Endometrium (tissue), 2 donors: ENCODE data around the gene GPR55.

Source experiments
- FAIRE-seq: peaks from 2 replicates; lab custom pipeline; 2012; peaks lifted over from hg19 to GRCh38; lab: Jason Lieb, UNC
- donor health status: control.
- donor health status: control.

The GPR55 gene

DNA sequence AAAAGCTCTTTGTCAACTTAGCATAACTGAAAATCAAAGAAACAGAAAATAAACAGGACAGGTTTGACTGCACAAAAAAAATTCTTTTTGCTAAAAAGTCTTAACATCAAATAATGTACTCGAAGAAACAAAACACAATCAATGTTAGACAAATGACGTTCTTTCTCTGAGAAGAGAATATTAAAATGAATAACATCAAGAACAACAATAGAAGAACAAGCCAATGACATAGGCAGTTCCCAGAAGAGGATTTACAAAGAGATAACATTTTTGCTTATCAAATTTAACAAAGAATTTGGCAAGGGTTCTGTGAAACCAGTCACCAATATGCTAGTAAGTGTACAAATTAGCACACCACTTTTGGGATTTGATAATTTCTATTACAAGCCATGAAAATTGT is 5.8 kb downstream of the GPR55 start:
- FAIRE-seq = no peak

GRCh38 chr2:230916218-230916617 is 8.8 kb downstream of the GPR55 start:
- FAIRE-seq = no peak

DNA sequence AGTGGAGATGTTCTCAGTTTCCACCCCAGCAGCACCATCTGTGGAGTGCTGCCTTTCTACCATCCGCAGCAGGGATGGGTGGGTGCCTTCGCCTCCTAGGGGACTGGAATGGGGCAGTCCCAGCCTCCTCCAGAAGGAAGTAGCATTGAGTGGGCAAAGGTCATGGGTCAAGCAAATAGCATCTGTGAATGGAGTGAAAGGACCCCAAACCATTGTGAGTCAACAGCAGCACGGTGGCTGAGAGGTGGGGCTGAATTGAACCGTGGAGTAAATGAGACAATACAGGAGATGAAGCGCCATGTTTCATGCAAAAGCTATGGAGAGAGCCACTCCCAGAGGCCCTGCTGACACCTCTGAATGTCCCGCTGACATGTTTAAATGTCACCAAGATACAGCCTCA is 9.7 kb downstream of the GPR55 start:
- no peak for FAIRE-seq

GRCh38 chr2:230914886-230915285 is 10.2 kb downstream of the GPR55 start:
- FAIRE-seq = no peak

GRCh38 chr2:230913406-230914143 is 11.5 kb downstream of the GPR55 start:
- FAIRE-seq = no peak

GRCh38 chr2:230912724-230913123 is 12.3 kb downstream of the GPR55 start:
- FAIRE-seq = no peak

- FAIRE-seq = no peak
Measured at GRCh38 chr2:230912046-230912445, 13.0 kb downstream of the GPR55 start.

DNA sequence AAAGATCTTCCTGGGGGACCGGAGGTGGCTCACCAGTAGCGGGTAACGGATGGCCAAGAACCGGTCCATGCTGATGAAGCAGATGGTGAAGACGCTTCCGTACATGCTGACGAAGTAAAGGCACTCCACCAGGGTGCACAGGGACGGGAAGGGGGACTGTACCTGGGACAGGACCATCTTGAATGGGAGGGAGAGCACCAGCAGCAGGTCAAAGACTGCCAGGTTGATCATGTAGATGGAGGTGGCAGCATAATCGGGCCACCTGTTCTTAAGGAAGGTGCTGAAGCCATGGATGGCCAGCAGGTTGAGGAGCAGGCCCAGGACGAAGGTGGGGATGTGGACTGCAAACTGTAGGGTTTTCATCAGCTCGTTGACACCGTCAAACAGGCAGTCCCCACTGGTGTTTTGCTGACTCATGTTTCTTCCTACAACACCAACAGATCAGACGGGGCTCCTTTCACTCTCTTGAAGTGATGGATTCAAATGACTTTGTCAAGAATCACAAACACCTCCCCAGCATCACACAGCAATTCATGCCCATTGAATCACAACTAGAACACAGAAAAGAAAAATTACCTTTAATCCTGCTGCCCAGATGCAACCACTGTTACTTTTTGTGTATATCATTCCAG is 14.4 kb downstream of the GPR55 start:
- FAIRE-seq = no peak

DNA sequence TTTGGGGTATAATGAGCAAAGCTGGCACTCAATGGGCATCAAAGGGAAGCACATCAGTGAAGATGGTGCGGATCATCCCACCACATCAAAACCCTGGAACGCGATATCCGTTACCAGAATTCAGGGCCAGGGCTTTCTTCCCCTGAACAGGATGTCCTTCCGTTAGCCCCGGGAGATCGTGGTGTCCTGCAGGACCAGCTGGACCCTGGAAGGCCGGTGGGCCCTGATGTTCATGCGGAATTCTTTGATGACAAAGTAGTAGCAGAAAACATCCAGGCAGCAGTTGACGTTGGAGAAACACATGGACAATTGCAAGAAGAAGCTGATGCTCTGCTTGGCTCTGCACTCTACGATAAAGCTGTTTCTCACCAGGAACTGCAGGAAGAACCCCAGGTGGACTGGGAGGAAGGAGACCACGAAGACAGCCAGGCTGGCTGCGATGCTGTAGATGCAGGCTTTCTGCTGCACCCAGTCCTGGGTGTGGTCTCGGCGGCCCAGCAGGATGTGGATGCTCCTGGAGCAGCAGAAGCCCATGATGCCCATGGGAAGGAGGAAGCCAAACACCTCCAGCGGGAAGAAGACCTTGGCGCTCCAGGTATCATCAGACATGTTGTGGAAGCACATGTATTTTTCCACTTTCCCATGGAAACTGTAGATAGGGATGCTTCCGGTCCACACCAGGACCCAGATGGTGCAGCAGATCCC is 15.0 kb downstream of the GPR55 start:
- FAIRE-seq = no peak

DNA sequence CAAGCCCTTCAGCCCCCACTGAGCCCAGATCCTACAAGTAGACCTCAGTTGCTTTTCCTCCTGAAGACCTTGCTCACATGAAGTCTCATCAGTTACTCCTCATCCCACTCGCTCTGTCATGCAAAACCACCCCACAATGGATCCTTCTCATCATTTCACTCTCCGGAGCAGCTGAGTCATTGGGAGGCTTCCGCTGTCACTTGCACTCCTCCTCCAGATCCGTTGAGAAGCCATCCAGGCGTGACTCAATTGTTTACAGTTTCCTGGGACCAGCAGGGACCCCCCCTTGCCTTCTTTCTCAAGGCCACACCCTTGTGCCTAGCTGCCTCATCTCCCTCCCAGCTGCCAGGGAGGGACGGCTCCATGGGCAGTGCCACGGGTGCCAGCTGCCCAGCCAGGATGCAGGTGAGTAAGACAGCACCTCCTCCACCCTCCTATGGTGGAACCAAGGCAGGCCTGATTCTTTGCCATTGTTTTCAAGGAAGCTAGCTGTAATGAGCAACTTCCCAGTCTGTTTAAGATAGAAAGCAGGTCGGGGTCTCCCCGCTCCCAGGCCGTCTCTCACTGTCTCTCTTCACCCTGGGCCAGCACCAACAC is 16.3 kb downstream of the GPR55 start:
- FAIRE-seq = no peak

DNA sequence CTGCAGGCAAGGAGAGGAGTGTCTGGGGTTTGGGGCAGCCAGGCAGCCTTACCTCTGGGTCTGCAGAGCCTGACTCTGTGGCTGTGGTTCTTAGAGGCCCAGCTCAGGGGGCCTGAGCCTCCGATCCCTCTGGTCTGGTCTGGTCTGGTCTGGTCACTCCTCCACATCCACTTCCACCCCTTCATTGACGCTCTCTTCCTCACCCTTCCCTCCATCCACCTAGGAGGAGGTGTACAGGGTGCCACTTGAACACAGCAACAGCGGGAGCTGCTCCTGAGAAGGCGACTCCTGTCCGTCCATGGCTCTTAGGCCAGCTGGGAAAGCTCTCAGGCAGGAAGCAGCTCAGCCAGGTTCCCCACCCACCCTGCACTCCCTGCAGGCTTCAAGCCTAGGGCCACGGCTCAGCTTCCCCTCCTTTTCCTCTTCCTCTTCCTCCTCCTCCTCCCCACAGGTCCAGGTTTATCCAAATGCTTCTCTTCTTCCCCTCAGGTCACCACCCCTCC is 16.9 kb downstream of the GPR55 start:
- FAIRE-seq = no peak

DNA sequence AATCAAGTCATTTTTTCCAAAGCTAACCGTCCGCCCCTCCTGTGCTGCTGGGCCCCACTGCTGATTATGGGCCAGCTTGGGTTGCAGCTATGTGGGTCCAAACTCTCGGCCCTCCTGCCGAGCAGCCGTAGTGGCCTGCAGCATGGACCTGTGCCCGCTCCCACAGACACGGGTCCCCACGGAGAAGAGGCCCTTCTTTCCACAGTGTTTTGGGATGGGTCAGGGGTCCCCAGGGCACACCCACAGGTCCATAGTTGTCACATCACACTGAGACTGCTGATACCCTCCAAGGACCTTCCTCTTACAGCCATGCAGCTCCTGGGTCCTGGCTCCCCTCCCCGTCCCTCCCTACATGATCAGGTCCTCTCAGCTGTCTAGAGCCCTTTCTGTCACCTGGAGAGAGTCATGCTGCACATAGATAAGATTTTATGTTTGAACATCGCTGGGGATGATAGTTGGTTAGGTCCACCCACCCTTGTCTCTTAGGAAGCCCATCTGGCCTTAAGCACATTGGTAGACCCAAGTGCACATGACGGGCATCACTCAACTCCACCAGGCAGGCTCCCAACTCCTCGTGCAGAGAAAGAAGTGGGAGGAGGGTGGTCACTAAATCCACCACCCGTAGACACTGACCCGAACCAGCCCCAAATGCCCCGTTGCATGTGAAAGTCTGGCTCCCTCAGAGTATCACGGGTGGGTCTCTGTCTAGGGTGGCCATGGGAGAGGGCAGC is 17.5 kb downstream of the GPR55 start:
- FAIRE-seq = no peak

- no peak for FAIRE-seq
Measured at GRCh38 chr2:230906471-230907230, 18.4 kb downstream of the GPR55 start.

DNA sequence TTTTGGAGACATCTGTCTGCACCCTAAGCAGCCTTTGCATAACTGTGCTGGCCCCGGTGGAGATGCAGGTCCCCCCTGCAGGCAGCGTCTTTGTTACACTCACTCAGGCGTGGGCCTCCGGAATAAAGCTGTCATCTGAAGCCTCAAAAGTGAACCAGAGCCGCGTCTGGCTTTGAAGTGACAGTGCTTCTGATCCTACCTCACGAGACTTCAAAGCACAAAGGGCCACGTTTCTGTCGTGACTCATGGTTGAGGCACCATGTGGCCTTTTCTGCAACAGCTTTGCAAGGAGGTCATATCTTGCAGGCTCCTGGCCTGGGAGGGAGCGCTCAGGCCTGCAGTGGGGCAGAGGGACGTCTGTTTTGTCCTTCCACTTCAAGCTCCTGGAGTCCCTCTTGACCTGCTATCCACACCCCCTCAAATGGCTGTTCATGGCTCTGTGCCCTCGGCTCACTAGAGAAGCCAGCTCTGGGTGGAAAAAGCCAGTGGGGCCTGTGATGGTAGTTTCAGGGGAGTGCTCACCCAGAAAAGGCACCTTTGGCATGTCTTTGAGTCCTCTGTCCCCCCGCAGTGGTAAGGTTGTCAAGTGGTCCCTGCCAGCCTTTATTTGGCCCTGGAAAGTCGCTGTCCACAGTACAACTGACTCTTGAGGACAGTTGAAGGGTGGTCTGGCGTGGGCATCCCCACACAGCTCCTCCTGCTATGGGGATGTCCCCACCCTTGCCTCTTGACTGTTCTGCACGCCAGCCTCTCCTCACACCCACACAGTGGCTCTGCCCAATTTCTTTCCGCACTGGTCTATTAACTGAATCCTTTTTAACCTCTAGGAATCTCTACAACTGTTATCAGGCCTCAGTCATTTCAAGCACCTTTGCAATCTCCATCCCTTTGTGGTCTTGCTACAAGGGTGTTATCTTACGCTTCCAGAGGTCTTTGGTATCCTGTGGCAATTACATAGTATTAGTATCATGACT is 19.3 kb downstream of the GPR55 start:
- FAIRE-seq = no peak

DNA sequence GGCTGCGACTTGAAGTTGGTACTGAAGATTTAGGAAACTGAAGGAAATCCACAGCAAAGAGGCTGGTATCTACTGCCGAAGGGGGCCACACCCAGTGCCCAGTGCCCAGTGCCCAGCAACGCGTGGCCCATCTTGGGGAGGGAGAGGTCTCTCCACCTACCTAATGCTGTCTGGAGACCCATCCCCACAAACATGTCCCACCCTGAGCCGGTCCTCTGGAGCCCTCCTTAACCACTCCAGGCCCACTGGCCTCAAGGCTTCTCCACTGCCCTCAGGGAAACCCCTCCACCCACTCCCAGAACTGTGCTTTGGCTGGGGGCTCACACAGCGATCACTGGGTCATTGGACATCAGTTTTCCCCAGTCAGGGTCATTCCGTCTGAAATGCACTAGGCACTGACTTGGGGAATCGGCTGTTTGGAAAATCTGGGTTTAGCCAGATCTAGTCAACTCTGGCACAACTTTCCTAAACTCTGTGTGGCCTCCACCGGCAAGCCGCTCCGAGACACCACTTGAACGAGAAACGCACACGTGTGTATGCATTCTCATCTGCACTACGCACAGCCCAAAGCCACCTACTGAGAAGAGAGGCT is 20.1 kb downstream of the GPR55 start:
- no peak for FAIRE-seq

DNA sequence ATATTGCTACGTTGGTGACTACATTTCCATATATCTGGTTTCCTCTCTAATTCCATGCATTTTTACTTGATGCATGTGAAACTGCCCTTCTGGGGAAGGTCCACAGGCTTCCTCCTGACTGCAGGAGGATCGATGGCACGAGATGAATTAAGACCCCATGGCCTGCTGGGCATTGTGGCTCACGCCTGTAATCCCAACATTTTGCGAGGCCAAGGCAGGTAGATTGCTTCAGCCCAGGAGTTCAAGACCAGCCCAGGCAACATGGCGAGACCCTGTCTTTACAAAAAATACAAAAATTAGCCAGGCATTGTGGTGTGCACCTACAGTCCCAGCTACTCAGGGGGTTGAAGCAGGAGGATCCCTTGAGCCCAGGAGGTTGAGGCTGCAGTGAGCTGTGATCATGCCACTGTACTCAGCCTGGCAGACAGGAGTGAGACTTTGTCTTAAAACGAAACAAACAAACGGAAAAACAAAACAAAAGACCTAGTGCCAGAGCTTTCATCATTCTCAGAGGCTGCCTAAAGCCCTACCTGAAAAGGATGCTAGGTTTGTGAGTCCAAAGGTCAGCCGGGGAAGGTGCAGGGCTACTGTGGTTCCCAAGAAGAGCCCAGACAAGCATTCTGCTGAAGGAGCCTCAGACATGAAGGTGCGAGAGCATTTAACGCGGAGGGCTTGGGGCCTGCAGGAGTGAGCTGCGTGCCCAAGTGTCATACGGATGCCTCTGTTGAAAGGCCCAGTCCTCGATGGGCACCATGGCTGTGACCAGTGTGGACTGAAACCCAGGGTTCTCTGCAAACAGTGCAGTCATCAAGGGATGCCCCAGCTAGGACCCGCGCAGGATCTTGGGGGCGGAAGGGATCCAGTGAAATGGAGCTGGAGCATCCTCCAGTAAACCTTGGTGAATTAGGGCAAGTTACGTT is 21.6 kb downstream of the GPR55 start:
- FAIRE-seq = no peak

DNA sequence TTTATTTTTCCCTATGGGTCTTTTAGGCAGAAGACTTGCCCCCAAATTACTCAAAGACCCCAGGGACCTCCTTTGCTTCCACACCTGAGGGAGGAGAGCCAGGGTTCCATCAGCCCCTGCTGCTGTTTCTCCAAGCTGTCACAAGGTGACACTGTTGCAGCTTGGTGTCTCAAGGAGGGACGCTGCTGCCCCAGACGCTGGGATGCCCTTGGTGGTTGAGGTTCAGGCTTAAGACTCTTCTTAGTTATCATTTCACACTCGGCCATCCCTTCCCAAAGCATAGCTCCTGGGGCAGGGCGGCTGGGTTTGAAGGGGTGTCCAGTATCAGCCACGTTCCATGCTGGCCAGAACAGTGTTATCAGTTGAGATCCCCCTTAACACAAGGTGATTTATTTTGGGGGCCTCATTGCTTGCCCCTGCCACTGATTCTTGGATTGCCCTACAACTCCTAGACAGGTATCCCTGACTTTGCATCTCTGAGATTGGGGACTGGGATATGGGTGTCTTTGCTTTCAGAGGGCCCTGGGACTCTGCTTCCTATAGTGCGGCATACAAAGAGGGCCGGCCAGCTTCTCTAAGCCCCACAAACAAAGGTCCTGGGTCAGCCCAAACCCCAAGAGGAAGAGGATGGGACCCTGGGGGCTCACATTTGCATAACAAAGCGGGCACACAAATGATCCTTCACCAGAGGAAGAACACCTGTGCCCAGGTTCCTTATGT is 22.7 kb downstream of the GPR55 start:
- FAIRE-seq = no peak

GRCh38 chr2:230901006-230901405 is 24.0 kb downstream of the GPR55 start:
- FAIRE-seq = no peak
